ENCODE results near the gene ENOX1.

DNA sequence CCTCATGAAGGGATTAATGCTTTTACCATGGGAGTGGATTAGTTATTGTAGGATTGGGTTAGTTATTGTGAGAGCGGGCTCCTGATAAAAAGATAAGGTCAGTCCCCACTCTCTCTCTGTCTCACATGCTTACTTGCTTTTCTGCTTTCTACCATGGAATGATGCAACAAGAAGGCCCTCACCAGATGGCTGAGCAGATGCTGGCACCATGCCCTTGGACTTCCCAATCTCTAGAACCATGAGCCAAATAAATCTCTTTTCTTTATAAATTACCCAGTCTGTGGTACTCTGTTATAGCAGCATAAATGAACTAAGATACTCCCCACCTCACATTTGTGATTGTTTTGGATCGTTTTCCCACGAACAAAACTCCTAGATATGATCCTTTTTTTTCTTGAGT, 409.6 kb downstream of the ENOX1 start:
- TF ChIP-seq LEF1 (IDR thresholded peaks at IDR 0.05; ENCODE audit: borderline replicate concordance) (no peak), SUZ12 (IDR thresholded peaks at IDR 0.05) (no peak), FOXM1 (IDR thresholded peaks at IDR 0.05; ENCODE audit: borderline replicate concordance) (no peak), HDGF (IDR thresholded peaks at IDR 0.05; ENCODE audit: borderline replicate concordance) (no peak), SP1 (IDR thresholded peaks at IDR 0.05) (no peak), TARDBP (IDR thresholded peaks at IDR 0.05) (no peak), NFRKB (IDR thresholded peaks at IDR 0.05) (no peak), ELF4 (IDR thresholded peaks at IDR 0.05) (no peak), FOXA1 (IDR thresholded peaks at IDR 0.05) (no peak), FOXK2 (IDR thresholded peaks at IDR 0.05) (no peak)
